GM19351 (cell line): ENCODE results near the gene CXorf49.
A peak's percentile ranks its signal among the peaks of the same experiment; 100 is the strongest.
"Not testable (repeated sequence)": the region's sequence is repeated elsewhere in the genome, so short reads cannot be mapped to it uniquely, and the experiment has no call there.

Experiments used
- ATAC-seq: cut with Tn5 transposase; IDR thresholded peaks from one replicate; pipeline ENCODE4 v1.9.1; 2021; ENCODE audit warnings: mild to moderate bottlenecking, moderate library complexity; ENCODE audit not compliant: unreplicated experiment

The CXorf49 gene

DNA sequence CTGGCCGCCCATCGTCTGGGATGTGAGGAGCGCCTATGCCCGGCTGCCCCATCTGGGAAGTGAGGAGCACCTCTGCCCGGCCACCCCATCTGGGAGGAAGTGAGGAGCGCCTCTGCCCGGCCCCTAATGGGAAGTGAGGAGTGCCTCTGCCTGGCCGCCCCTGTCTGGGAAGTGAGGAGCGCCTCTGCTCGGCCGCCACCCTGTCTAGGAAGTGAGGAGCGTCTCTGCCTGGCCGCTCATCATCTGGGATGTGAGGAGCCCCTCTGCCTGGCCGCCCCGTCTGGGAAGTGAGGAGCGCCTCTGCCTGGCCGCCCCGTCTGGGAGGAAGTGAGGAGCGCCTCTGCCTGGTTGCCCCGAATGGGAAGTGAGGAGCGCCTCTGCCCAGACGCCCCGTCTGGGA lies 42.4 kb downstream of the CXorf49 start:
- not testable (repeated sequence) for ATAC-seq

DNA sequence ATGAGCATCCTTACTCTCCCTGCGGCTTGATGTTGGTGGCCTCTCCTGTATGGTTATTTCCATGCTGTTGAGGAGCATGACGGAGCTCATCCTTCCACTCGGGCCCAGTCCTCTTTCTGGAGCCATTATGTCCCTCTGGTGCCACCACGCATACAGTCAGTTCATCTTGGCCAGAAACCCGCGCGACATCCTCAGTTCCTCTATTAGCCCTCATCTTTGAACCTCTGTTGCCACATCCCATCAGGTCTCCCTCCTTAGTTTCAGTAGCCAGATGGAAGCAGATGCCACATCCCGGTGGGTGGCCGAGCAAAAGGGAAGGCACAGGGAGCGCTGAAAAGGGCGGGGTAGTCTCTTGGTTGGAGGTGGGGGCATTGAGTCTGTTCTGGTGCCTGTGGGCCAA lies 46.1 kb downstream of the CXorf49 start:
- no peak for ATAC-seq

DNA sequence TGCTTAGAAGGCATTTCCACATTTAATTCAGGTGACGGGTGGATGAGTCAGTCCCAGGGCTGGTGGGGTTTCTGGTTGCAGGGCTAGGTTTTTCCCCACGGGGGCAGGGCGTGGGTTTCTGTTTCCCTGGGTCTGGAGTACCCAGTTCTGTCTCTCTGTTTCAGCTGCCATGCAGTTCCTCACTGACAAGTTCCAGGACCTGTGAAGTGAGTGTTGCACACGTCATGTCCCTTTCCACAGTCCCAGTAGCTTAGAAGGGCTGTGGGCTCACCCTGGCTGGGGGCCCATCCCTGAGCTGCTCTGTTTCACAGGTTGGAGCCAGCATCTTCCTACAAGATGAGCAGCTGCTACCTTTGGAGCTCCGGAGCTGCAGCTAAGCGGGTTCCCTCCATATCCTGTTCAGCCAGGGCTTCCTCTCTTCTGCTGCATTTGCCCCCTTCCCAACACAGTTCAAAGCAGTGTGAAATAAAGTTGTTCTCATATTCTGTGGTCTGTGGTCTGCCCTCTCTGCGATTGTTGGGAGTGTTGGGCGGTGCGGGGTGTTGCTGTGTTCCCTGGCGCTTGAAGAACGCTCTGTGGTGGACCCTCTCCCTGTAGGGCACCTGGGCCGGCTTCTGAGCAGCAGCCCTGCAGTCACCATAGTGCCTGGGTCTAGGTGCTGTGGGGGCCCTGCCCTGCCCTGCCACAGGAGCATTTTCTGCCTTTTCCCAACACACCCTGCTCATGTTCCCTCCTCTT lies 46.9 kb downstream of the CXorf49 start:
- no peak for ATAC-seq

DNA sequence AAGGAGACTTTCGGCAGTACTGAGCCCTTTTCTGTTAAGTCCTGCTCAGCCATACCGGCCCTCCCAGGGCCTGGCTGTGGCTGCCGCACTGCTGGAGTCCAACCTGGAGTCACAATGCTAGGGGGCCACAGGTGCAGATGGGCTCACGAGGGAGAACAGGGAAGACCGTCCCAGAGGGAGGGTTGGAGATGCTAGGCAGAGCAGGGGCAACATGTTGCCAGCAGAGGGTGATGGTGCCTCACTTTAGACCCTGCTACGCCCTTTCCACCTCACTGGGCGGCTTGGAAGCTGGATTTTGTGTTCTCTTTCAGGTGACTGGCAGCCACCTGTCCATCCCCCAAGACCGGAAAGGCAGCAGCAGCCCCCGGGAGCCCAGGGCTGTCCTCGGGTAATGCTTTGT lies 48.1 kb downstream of the CXorf49 start:
- ATAC-seq: peak; percentile 62

DNA sequence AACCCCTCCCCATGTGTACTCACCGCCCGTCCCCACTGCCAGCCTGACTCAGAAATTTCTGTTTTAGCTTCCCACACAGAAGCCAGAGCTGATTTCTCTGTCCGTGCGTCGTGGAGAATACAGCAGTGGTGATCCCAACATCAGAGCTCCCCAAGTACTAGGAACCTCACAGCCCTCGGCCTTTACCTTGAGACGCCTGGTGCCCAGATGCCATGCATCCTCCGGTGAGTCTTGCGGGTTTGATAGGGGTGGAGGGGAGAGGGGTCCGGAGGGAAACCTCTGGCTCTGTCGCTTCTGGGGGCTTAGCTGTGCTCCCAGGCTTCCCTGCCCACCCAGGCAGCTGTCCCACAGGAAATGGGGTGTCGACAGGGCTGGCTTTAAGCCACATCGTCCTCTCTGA lies 48.6 kb downstream of the CXorf49 start:
- no peak for ATAC-seq

DNA sequence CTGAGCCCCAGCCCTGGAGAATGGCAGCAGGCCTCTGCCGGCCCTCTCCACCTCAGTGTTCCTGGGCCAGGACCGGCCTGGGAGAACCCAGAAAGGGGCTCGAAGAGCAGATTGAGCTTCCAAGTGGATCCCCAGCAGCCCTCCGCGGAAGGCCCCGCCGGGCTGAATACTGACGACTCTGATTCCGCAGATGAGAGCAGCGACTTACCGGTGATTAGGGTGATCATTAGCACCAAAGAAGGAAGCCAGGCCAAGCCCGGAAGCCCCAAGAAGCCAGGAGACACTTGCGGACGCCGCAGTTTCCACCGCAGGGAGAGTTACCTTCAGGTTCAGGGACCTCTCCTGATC lies 49.9 kb downstream of the CXorf49 start:
- no peak for ATAC-seq

DNA sequence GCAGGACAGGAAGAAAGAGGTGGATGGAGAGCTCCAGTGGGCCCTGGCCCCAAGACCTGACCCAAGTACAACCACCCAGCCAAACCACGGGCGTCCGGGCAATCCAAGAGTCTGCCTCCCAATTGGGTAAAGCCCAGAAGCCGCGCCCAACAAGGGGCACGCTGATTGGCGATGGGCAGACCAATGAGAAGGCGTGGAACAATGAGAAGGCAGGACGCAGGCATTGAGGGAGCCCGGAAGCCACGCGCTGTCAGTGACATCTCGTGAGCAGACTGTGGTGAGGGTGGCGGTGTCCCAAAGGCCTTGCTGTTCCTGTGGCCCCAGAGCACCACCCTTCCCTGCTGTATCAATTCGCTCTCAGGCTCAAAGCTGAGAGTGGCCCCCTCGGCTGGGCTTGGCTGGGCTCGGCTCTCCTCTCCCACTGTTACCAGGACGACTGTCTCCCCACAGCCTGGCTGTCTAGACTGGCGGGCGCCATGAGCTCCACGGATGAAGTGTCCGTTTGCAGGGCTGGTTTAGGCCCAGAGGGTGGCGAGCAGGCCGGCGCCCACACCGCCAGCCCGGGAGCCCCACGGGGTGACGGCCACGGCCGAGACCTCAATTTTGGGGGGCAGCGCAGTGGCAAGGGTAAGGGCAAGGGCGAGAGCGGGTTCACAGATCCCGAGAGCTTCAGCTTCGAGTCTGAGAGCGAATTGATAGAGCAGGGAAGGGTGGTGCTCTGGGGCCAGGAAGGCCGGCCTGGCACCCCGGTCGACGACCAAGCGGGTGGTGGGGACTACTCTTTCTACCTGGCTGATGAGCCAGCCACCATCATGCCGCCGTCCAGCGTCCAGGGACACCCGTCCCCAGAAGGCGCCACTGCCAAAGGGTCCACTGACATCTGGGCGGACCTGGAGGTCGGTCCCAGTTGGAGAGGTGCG lies 50.5 kb downstream of the CXorf49 start, which contains the start of gene LOC101059915:
LOC101059915 (plus strand) TSS at position 219 of the 920 bp plus-strand sequence.
- ATAC-seq: no peak

DNA sequence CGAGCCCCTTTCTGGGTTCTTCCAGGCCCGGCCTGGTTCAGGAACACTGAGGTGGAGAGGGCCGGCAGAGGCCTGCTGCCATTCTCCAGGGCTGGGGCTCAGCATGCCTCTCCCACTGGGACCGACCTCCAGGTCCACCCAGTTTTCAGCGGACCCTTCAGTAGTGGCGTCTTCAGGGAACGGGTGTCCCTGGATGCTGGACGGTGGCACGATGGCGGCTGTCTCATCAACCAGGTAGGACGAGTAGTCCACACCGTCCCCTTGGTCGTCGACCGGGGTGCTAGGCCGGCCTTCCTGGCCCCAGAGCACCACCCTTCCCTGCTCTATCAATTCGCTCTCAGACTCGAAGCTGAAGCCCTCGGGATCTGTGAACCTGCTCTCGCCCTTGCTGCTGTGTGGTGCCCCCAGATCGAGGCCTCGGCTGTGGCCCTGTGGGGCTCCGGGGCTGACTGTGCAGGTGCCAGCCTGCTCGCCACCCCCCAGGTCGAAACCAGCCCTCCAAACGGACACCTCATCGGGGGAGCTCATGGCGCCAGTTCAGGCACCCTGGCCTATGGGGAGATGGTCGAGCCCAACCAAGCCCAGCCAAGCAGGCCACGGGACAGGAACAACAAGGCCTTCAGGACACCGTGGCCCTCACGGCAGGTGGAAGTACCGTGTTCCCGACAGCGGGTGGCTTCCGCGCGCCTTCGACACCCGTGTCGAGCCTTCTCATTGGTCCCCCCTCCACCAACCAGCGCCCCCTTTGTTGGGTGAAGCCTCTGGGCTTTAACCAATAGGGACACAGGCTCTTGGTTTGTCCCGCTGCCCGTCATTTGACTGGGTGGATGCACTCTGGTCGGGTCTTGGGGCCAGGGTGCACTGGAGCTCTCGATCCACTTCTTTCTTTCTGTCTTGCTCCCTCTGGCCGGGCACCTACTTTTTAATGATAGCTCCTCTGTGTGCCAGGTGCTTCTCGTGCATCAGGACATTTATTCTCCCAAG lies 51.6 kb downstream of the CXorf49 start:
- ATAC-seq: no peak

DNA sequence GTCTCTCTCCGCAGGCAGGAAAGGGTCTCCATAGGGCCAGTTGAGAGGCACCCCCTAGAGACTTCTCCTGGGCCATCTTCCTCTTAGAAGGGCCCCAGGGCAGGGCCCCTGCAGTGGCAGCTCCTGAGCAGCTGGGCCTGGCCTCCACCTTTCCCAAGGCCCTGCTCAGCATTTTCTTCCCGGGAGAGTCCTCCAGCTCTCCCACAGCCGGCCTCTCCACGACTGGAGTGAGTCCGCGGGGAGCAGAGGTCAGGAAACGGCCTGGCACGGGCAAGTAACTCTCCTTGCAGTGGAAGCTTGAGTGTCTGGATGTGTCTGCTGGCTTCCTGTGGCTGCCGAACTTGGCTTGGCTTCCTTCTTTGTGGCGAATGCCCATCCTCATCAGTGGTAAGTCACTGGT lies 52.3 kb downstream of the CXorf49 start:
- no peak for ATAC-seq

DNA sequence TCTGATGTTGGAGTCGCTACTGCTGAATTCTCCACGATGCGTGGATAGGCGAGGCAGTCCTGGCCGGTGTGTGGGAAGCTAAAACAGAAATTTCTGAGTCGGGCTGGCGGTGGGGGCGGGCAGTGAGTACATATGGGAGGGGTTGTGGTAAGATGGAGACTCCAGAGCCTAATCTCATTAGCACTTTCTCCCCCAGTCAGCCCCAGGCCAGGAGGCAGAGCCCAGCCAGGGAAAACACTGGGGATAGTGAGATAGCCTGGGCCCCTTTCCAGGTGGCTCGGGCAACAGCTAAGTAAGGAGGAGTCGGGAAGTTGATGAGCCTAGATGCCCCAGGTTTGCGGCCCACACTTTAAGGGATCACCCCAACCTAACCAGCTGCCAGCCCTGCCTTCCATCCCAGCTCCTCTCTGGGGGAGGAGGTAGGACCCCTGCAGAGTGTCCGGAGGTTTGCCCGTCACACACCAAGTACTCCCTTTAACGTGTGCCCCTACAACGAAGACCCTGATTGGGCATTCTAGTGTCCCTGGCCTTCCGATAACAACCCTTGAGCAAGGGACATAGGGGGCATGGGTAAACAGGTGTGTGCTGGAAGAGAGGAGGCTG lies 53.1 kb downstream of the CXorf49 start:
- no peak for ATAC-seq
